Ramos (cell line): Measurements from ENCODE around the gene PRKRIP1.

Experiments used
- in situ Hi-C: fragments of 300-500 bp; cut with MboI; formaldehyde crosslinking; loops from one replicate; pipeline ENCODE4 v1.14.3; 2022; ENCODE audit warnings: low sequenced_read_pairs; ENCODE audit not compliant: unreplicated experiment

Gene PRKRIP1

GRCh38 chr7:102400360-102400759 lies 4.2 kb downstream of the PRKRIP1 start:
- in situ Hi-C loops, result no loop called here

- in situ Hi-C loops, result no loop called here
Observed at GRCh38 chr7:102403563-102403962, 7.4 kb downstream of the PRKRIP1 start.

- in situ Hi-C loops, result no loop called here
Observed at GRCh38 chr7:102404005-102404861, 8.1 kb downstream of the PRKRIP1 start.

GRCh38 chr7:102404862-102405188 lies 8.7 kb downstream of the PRKRIP1 start:
- in situ Hi-C loops, result loop anchor here (5.0 kb wide), 1 partner anchor 42 kb away; no protein-coding TSS in a partner anchor

GRCh38 chr7:102407910-102408309 lies 11.7 kb downstream of the PRKRIP1 start:
- in situ Hi-C loops, result loop anchor here (5.0 kb wide), 1 partner anchor 39 kb away; no protein-coding TSS in a partner anchor

- in situ Hi-C loops, result loop anchor here (5.0 kb wide), 1 partner anchor 39 kb away; no protein-coding TSS in a partner anchor
Observed at GRCh38 chr7:102408530-102408929, 12.4 kb downstream of the PRKRIP1 start.

GRCh38 chr7:102409340-102409739 lies 13.2 kb downstream of the PRKRIP1 start:
- in situ Hi-C loops, result loop anchor here (5.0 kb wide), 1 partner anchor 38 kb away; no protein-coding TSS in a partner anchor

- in situ Hi-C loops, result no loop called here
Observed at GRCh38 chr7:102410123-102410522, 14.0 kb downstream of the PRKRIP1 start.

- in situ Hi-C loops, result no loop called here
Observed at GRCh38 chr7:102410918-102411317, 14.8 kb downstream of the PRKRIP1 start.

GRCh38 chr7:102412548-102412947 lies 16.4 kb downstream of the PRKRIP1 start:
- in situ Hi-C loops, result no loop called here

- in situ Hi-C loops, result no loop called here
Observed at GRCh38 chr7:102413091-102413490, 16.9 kb downstream of the PRKRIP1 start.

- in situ Hi-C loops, result no loop called here
Observed at GRCh38 chr7:102413611-102414010, 17.4 kb downstream of the PRKRIP1 start.

GRCh38 chr7:102415685-102416225 lies 19.6 kb downstream of the PRKRIP1 start:
- in situ Hi-C loops, result no loop called here

GRCh38 chr7:102416406-102416805 lies 20.2 kb downstream of the PRKRIP1 start:
- in situ Hi-C loops, result no loop called here

- in situ Hi-C loops, result no loop called here
Observed at GRCh38 chr7:102417105-102417504, 20.9 kb downstream of the PRKRIP1 start.

- in situ Hi-C loops, result no loop called here
Observed at GRCh38 chr7:102418592-102418991, 22.4 kb downstream of the PRKRIP1 start.

- in situ Hi-C loops, result no loop called here
Observed at GRCh38 chr7:102421706-102422240, 25.6 kb downstream of the PRKRIP1 start.

GRCh38 chr7:102424129-102424551 lies 28.0 kb downstream of the PRKRIP1 start:
- in situ Hi-C loops, result no loop called here

- in situ Hi-C loops, result no loop called here
Observed at GRCh38 chr7:102424787-102425218, 28.6 kb downstream of the PRKRIP1 start.

- in situ Hi-C loops, result no loop called here
Observed at GRCh38 chr7:102425639-102426267, 29.6 kb downstream of the PRKRIP1 start.
